Activated CD4-positive, alpha-beta T cell treated with anti-CD3 and anti-CD28 coated beads for 1 hour (primary cell): ENCODE results near the gene KCNQ1OT1.

Experiments
- DNase-seq: peaks from one replicate; pipeline ENCODE4 v3.0.0-alpha.2; 2020

The KCNQ1OT1 gene

GRCh38 chr11:2736577-2737225, 36.9 kb upstream of the KCNQ1OT1 start:
- no peak for DNase-seq

GRCh38 chr11:2735053-2735589, 35.3 kb upstream of the KCNQ1OT1 start:
- no peak for DNase-seq

- DNase-seq, result no peak
Measured at GRCh38 chr11:2734181-2735052, 34.6 kb upstream of the KCNQ1OT1 start.

- no peak for DNase-seq
Measured at GRCh38 chr11:2732940-2733628, 33.3 kb upstream of the KCNQ1OT1 start.

- no peak for DNase-seq
Measured at GRCh38 chr11:2732261-2732939, 32.6 kb upstream of the KCNQ1OT1 start.

GRCh38 chr11:2731130-2732125, 31.6 kb upstream of the KCNQ1OT1 start:
- no peak for DNase-seq

GRCh38 chr11:2730272-2731129, 30.7 kb upstream of the KCNQ1OT1 start:
- DNase-seq, result no peak

GRCh38 chr11:2729841-2730240, 30.0 kb upstream of the KCNQ1OT1 start:
- DNase-seq, result no peak

- DNase-seq, result no peak
Measured at GRCh38 chr11:2728663-2729332, 29.0 kb upstream of the KCNQ1OT1 start.

- no peak for DNase-seq
Measured at GRCh38 chr11:2728128-2728662, 28.4 kb upstream of the KCNQ1OT1 start.

GRCh38 chr11:2726964-2727363, 27.2 kb upstream of the KCNQ1OT1 start:
- no peak for DNase-seq

GRCh38 chr11:2725368-2726300, 25.8 kb upstream of the KCNQ1OT1 start:
- no peak for DNase-seq

GRCh38 chr11:2724653-2725367, 25.0 kb upstream of the KCNQ1OT1 start:
- no peak for DNase-seq

- DNase-seq, result no peak
Measured at GRCh38 chr11:2724104-2724503, 24.3 kb upstream of the KCNQ1OT1 start.

- no peak for DNase-seq
Measured at GRCh38 chr11:2722955-2723354, 23.2 kb upstream of the KCNQ1OT1 start.

- DNase-seq, result no peak
Measured at GRCh38 chr11:2721210-2721916, 21.6 kb upstream of the KCNQ1OT1 start.
